Gastrocnemius medialis (tissue), 4 donors: Measurements from ENCODE around the gene KEAP1.

ENCODE experiments used
- CTCF ChIP-seq, 5 experiments: fragments of 450-650 bp in 3 of 5; fragments of 200-600 bp in 2 of 5; sonication (generic) in 2 of 5; IDR thresholded peaks in 4 of 5; conservative IDR thresholded peaks in 1 of 5; 1 replicate in 4 of 5; 2 replicates in 1 of 5; pipeline ENCODE4 v1.5.1; 2016 to 2019; ENCODE audit warnings: antibody characterized with exemption in 5 of 5, mild to moderate bottlenecking in 3 of 5, moderate library complexity in 3 of 5
- POLR2A ChIP-seq, 2 donors: fragments of 450-650 bp; IDR thresholded peaks; one replicate each; pipeline ENCODE4 v1.6.1; 2017; ENCODE audit warnings: antibody characterized with exemption in 2 of 2, mild to moderate bottlenecking in 2 of 2, moderate library complexity in 2 of 2

DNA sequence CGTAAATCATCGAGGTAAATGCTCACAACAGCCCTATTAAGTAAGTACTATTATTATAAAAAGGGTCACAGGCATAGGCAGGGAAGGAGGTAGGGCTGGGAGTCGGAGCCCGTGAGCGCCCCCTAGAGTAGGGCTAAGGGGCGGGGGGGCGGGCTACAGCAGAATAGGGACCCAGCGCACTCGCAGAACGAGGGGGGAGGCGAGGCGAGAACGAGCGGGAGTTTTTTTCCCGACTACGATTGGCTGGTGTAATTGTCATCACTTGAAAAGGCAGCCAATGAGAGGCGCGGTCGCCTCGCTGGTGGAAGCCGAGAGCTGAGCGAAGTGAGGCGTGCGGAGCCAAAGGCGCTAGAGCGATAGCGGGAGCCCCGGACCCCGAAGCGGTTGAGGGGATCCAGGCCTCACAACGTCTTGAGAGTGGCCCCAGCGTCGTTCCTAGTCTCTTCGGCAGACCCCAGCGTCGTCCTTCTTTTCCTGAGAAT lies 24.2 kb downstream of the KEAP1 start:
- TF ChIP-seq POLR2A (IDR thresholded peaks at IDR 0.05) (peak; percentile 48 to 51), CTCF (IDR thresholded peaks at IDR 0.05 in 4 of 5, conservative IDR thresholded peaks at IDR 0.05 in 1 of 5) (peak in 4 of 5 experiments; percentile 34 to 93 (median 64))
